ENCODE data around the gene KCNF1.

KCNF1 gene

GRCh38 chr2:10926191-10926820, 14.6 kb downstream of the KCNF1 start:
- Histone ChIP-seq H3K4me3 (ENCODE audit: low read length) (no peak overlapping the region), H3K9ac (ENCODE audit: low read depth, low read length) (no peak overlapping the region), H3K27ac (ENCODE audit: low read length) (no peak overlapping the region), H3K9me3 (ENCODE audit: insufficient read depth, low read depth, low read length) (no peaks in the 10 kb centered on the region), H3K36me3 (ENCODE audit: insufficient read depth, low read depth, low read length) (no peaks in the 10 kb centered on the region), H3K27me3 (ENCODE audit: insufficient read depth, low read length) (peaks cover 8% of the 10 kb centered on the region; the same call in 1 of the 2 replicates), H3K4me1 (ENCODE audit: insufficient read depth, low read length) (peaks cover 12% of the 10 kb centered on the region)

GRCh38 chr2:10930721-10931516, 19.2 kb downstream of the KCNF1 start:
- no peak overlapping the region for H3K4me3 ChIP-seq (ENCODE audit: low read length)
- H3K4me1 ChIP-seq (ENCODE audit: insufficient read depth, low read length): peaks cover 8% of the 10 kb centered on the region
- no peaks in the 10 kb centered on the region for H3K27me3 ChIP-seq (ENCODE audit: insufficient read depth, low read length)
- H3K9me3 ChIP-seq (ENCODE audit: insufficient read depth, low read depth, low read length): no peaks in the 10 kb centered on the region
- H3K9ac ChIP-seq (ENCODE audit: low read depth, low read length): no peak overlapping the region
- no peak overlapping the region for H3K27ac ChIP-seq (ENCODE audit: low read length)
- no peaks in the 10 kb centered on the region for H3K36me3 ChIP-seq (ENCODE audit: insufficient read depth, low read depth, low read length)

- Histone ChIP-seq H3K9ac (ENCODE audit: low read depth, low read length) (no peak overlapping the region), H3K9me3 (ENCODE audit: insufficient read depth, low read depth, low read length) (no peaks in the 10 kb centered on the region), H3K4me3 (ENCODE audit: low read length) (no peak overlapping the region), H3K36me3 (ENCODE audit: insufficient read depth, low read depth, low read length) (no peaks in the 10 kb centered on the region), H3K27me3 (ENCODE audit: insufficient read depth, low read length) (no peaks in the 10 kb centered on the region), H3K27ac (ENCODE audit: low read length) (no peak overlapping the region), H3K4me1 (ENCODE audit: insufficient read depth, low read length) (peaks cover 8% of the 10 kb centered on the region)
Measured at GRCh38 chr2:10931710-10932255, 20.0 kb downstream of the KCNF1 start.

GRCh38 chr2:10932345-10933151, 20.8 kb downstream of the KCNF1 start:
- H3K27ac ChIP-seq (ENCODE audit: low read length): no peak overlapping the region
- no peaks in the 10 kb centered on the region for H3K9me3 ChIP-seq (ENCODE audit: insufficient read depth, low read depth, low read length)
- H3K9ac ChIP-seq (ENCODE audit: low read depth, low read length): no peak overlapping the region
- H3K4me1 ChIP-seq (ENCODE audit: insufficient read depth, low read length): peaks cover 8% of the 10 kb centered on the region
- H3K27me3 ChIP-seq (ENCODE audit: insufficient read depth, low read length): no peaks in the 10 kb centered on the region
- no peaks in the 10 kb centered on the region for H3K36me3 ChIP-seq (ENCODE audit: insufficient read depth, low read depth, low read length)
- no peak overlapping the region for H3K4me3 ChIP-seq (ENCODE audit: low read length)

- Histone ChIP-seq H3K9ac (ENCODE audit: low read depth, low read length) (no peak overlapping the region), H3K27ac (ENCODE audit: low read length) (no peak overlapping the region), H3K27me3 (ENCODE audit: insufficient read depth, low read length) (no peaks in the 10 kb centered on the region), H3K36me3 (ENCODE audit: insufficient read depth, low read depth, low read length) (no peaks in the 10 kb centered on the region), H3K4me3 (ENCODE audit: low read length) (no peak overlapping the region), H3K4me1 (ENCODE audit: insufficient read depth, low read length) (peaks cover 8% of the 10 kb centered on the region), H3K9me3 (ENCODE audit: insufficient read depth, low read depth, low read length) (peaks cover 7% of the 10 kb centered on the region)
Measured at GRCh38 chr2:10933700-10934225, 22.0 kb downstream of the KCNF1 start.

GRCh38 chr2:10934308-10934978, 22.7 kb downstream of the KCNF1 start:
- Histone ChIP-seq H3K9ac (ENCODE audit: low read depth, low read length) (no peak overlapping the region), H3K27me3 (ENCODE audit: insufficient read depth, low read length) (no peaks in the 10 kb centered on the region)

GRCh38 chr2:10934979-10935350, 23.2 kb downstream of the KCNF1 start:
- no peak overlapping the region for H3K9ac ChIP-seq (ENCODE audit: low read depth, low read length)
- H3K4me3 ChIP-seq (ENCODE audit: low read length): no peak overlapping the region
- H3K27me3 ChIP-seq (ENCODE audit: insufficient read depth, low read length): no peaks in the 10 kb centered on the region
- H3K36me3 ChIP-seq (ENCODE audit: insufficient read depth, low read depth, low read length): no peaks in the 10 kb centered on the region
- H3K4me1 ChIP-seq (ENCODE audit: insufficient read depth, low read length): peaks cover 8% of the 10 kb centered on the region
- H3K9me3 ChIP-seq (ENCODE audit: insufficient read depth, low read depth, low read length): peaks cover 17% of the 10 kb centered on the region
- H3K27ac ChIP-seq (ENCODE audit: low read length): no peak overlapping the region

More at GRCh38 chr2:10934308-10934978, 22.7 kb downstream of the KCNF1 start:
- Histone ChIP-seq H3K27ac (ENCODE audit: low read length) (no peak overlapping the region), H3K4me3 (ENCODE audit: low read length) (no peak overlapping the region), H3K36me3 (ENCODE audit: insufficient read depth, low read depth, low read length) (no peaks in the 10 kb centered on the region), H3K4me1 (ENCODE audit: insufficient read depth, low read length) (peaks cover 8% of the 10 kb centered on the region), H3K9me3 (ENCODE audit: insufficient read depth, low read depth, low read length) (peaks cover 14% of the 10 kb centered on the region)

GRCh38 chr2:10935366-10935918, 23.7 kb downstream of the KCNF1 start:
- Histone ChIP-seq H3K27ac (ENCODE audit: low read length) (no peak overlapping the region), H3K36me3 (ENCODE audit: insufficient read depth, low read depth, low read length) (no peaks in the 10 kb centered on the region), H3K27me3 (ENCODE audit: insufficient read depth, low read length) (no peaks in the 10 kb centered on the region), H3K4me3 (ENCODE audit: low read length) (no peak overlapping the region), H3K9me3 (ENCODE audit: insufficient read depth, low read depth, low read length) (peaks cover 17% of the 10 kb centered on the region), H3K4me1 (ENCODE audit: insufficient read depth, low read length) (peaks cover 5% of the 10 kb centered on the region), H3K9ac (ENCODE audit: low read depth, low read length) (no peak overlapping the region)

GRCh38 chr2:10935953-10936942, 24.5 kb downstream of the KCNF1 start:
- Histone ChIP-seq H3K4me3 (ENCODE audit: low read length) (no peak overlapping the region), H3K9ac (ENCODE audit: low read depth, low read length) (no peak overlapping the region), H3K27me3 (ENCODE audit: insufficient read depth, low read length) (no peaks in the 10 kb centered on the region), H3K9me3 (ENCODE audit: insufficient read depth, low read depth, low read length) (peaks cover 17% of the 10 kb centered on the region), H3K27ac (ENCODE audit: low read length) (no peak overlapping the region), H3K36me3 (ENCODE audit: insufficient read depth, low read depth, low read length) (no peaks in the 10 kb centered on the region), H3K4me1 (ENCODE audit: insufficient read depth, low read length) (peaks cover 3% of the 10 kb centered on the region; the same call in 1 of the 2 replicates)

GRCh38 chr2:10939058-10939457, 27.3 kb downstream of the KCNF1 start:
- Histone ChIP-seq H3K36me3 (ENCODE audit: insufficient read depth, low read depth, low read length) (no peaks in the 10 kb centered on the region), H3K4me1 (ENCODE audit: insufficient read depth, low read length) (peaks cover 3% of the 10 kb centered on the region; the same call in 1 of the 2 replicates), H3K4me3 (ENCODE audit: low read length) (no peak overlapping the region), H3K9ac (ENCODE audit: low read depth, low read length) (no peak overlapping the region), H3K27me3 (ENCODE audit: insufficient read depth, low read length) (no peaks in the 10 kb centered on the region), H3K9me3 (ENCODE audit: insufficient read depth, low read depth, low read length) (peaks cover 17% of the 10 kb centered on the region), H3K27ac (ENCODE audit: low read length) (no peak overlapping the region)

Measured in iPS-20b (cell line).